CD14-positive monocyte (primary cell): ENCODE data around the gene NAA25. TPM values are rescaled to one million over a fixed set of nuclear protein-coding genes. Genes with fewer than 3 reads are reported as not detected.

Source experiments
- DNase-seq, 3 donors: peaks; one replicate each; pipeline ENCODE4 v3.0.0-alpha.2; 2011 to 2022
- H2AFZ ChIP-seq: 2 replicates; pipeline ENCODE4 v1.6.0; 2012; ENCODE audit warnings: mild to moderate bottlenecking, low read depth, low read length, inconsistent platforms; ENCODE audit not compliant: insufficient read depth, poor library complexity, severe bottlenecking
- H3K27ac ChIP-seq, 2 donors: 1 replicate in 1 of 2; 2 replicates in 1 of 2; pipeline ENCODE4 v1.5.1; 2012 to 2013; ENCODE audit warnings: low read length in 2 of 2, control low read depth in 1 of 2, inconsistent platforms in 1 of 2, low read depth in 1 of 2, mild to moderate bottlenecking in 1 of 2
- H3K27me3 ChIP-seq, 2 donors: one replicate each; pipeline versions ENCODE4 v1.6.0 to v1.6.1; 2011 to 2013; ENCODE audit warnings: low read length in 2 of 2; ENCODE audit not compliant: control insufficient read depth in 2 of 2, insufficient read depth in 2 of 2
- H3K36me3 ChIP-seq, 2 donors: replicated peaks in 1 of 2; 1 replicate in 1 of 2; 2 replicates in 1 of 2; pipeline versions ENCODE4 v1.5.1 to v1.6.1; 2012 to 2013; ENCODE audit warnings: low read length in 2 of 2, control low read depth in 1 of 2, inconsistent platforms in 1 of 2, mild to moderate bottlenecking in 1 of 2; ENCODE audit not compliant: insufficient read depth in 2 of 2, control insufficient read depth in 1 of 2
- H3K4me1 ChIP-seq, 2 donors: 1 replicate in 1 of 2; 2 replicates in 1 of 2; pipeline versions ENCODE4 v1.5.1 to v1.6.1; 2012 to 2013; ENCODE audit warnings: low read length in 2 of 2, control low read depth in 1 of 2, inconsistent platforms in 1 of 2, mild to moderate bottlenecking in 1 of 2, moderate library complexity in 1 of 2; ENCODE audit not compliant: insufficient read depth in 2 of 2, control insufficient read depth in 1 of 2
- H3K4me2 ChIP-seq: replicated peaks from 2 replicates; pipeline ENCODE3; 2012; ENCODE audit warnings: low read length, moderate library complexity, mild to moderate bottlenecking; ENCODE audit not compliant: poor library complexity, severe bottlenecking; ENCODE audit errors: extremely low read depth
- H3K4me3 ChIP-seq, 3 experiments: fragments of 200-600 bp in 1 of 3; sonication (generic) in 1 of 3; replicated peaks in 1 of 3; 1 replicate in 2 of 3; 2 replicates in 1 of 3; pipeline ENCODE4 v1.5.1; 2011 to 2013; ENCODE audit warnings: low read length in 3 of 3, mild to moderate bottlenecking in 3 of 3, control low read depth in 2 of 3, low read depth in 2 of 3, inconsistent platforms in 1 of 3, moderate library complexity in 1 of 3
- H3K79me2 ChIP-seq: 2 replicates; pipeline ENCODE4 v1.6.0; 2012; ENCODE audit warnings: mild to moderate bottlenecking, control low read depth, inconsistent platforms, low read length, moderate library complexity; ENCODE audit not compliant: insufficient read depth
- H3K9ac ChIP-seq: 2 replicates; pipeline ENCODE4 v1.6.0; 2017; ENCODE audit warnings: low read length, mild to moderate bottlenecking; ENCODE audit not compliant: insufficient read depth, poor library complexity, severe bottlenecking
- H3K9me3 ChIP-seq, 2 donors: replicated peaks in 1 of 2; 1 replicate in 1 of 2; 2 replicates in 1 of 2; pipeline versions ENCODE4 v1.5.1 to v1.6.1; 2012 to 2013; ENCODE audit warnings: low read length in 2 of 2, control low read depth in 1 of 2; ENCODE audit not compliant: control insufficient read depth in 1 of 2, insufficient read depth in 1 of 2
- H4K20me1 ChIP-seq: 2 replicates; pipeline ENCODE4 v1.6.0; 2012; ENCODE audit warnings: mild to moderate bottlenecking, low read length, control low read depth, moderate library complexity; ENCODE audit not compliant: insufficient read depth
- H3K27ac Mint-ChIP-seq, 7 donors: one replicate each; pipeline ENCODE4 v1.8.0; 2020; ENCODE audit warnings: mild to moderate bottlenecking in 7 of 7, mixed read lengths in 7 of 7, moderate library complexity in 6 of 7, inconsistent platforms in 2 of 7
- H3K27me3 Mint-ChIP-seq, 3 donors: one replicate each; pipeline ENCODE4 v1.8.0; 2021 to 2022; ENCODE audit warnings: low read depth in 3 of 3, mild to moderate bottlenecking in 3 of 3, mixed read lengths in 3 of 3, moderate library complexity in 3 of 3, inconsistent platforms in 1 of 3
- H3K36me3 Mint-ChIP-seq, 2 donors: one replicate each; pipeline ENCODE4 v1.8.0; 2020; ENCODE audit warnings: mixed read lengths in 2 of 2, inconsistent platforms in 1 of 2, mild to moderate bottlenecking in 1 of 2
- H3K4me1 Mint-ChIP-seq: one replicate; pipeline ENCODE4 v1.8.0; 2020; ENCODE audit warnings: mild to moderate bottlenecking, mixed read lengths
- H3K4me3 Mint-ChIP-seq, 2 donors: one replicate each; pipeline ENCODE4 v1.8.0; 2020; ENCODE audit warnings: mild to moderate bottlenecking in 2 of 2, mixed read lengths in 2 of 2, moderate library complexity in 1 of 2
- H3K9me3 Mint-ChIP-seq, 7 donors: one replicate each; pipeline ENCODE4 v1.8.0; 2020 to 2022; ENCODE audit warnings: mixed read lengths in 7 of 7, mild to moderate bottlenecking in 6 of 7, moderate library complexity in 6 of 7, inconsistent platforms in 2 of 7
- CTCF ChIP-seq: fragments of 200-600 bp; IDR thresholded peaks from one replicate; pipeline ENCODE4 v1.8.0; 2022; ENCODE audit warnings: antibody characterized with exemption, mild to moderate bottlenecking
- WGBS: methylation state at CpG from one replicate; pipeline ENCODE4 v1.1.5; 2013; ENCODE audit warnings: missing lambda C conversion rate; ENCODE audit not compliant: insufficient coverage; 5-methylcytosine and 5-hydroxymethylcytosine counted together
- intact Hi-C, 2 donors: fragments of 100-400 bp; cut with micrococcal nuclease; formaldehyde crosslinking; loops; one replicate each; pipeline versions ENCODE4 v1.15.0 to v1.15.1; 2023
- polyA plus RNA-seq, 3 donors: library from polyadenylated mRNA; depleted of rRNA in 1 of 3; unstranded in 2 of 3; stranded (reverse) in 1 of 3; fragments of 300-500 nt in 2 of 3; fragments of >200 nt in 1 of 3; fragmentation: Illumina TruSeq in 2 of 3; gene quantifications; 1 replicate in 2 of 3; 2 replicates in 1 of 3; pipeline ENCODE4 v1.2.3, GENCODE V29; 2012 to 2021

The NAA25 gene
- polyA plus RNA-seq, 3 donors, result 4.3 to 7.9 (median 7.3) TPM

DNA sequence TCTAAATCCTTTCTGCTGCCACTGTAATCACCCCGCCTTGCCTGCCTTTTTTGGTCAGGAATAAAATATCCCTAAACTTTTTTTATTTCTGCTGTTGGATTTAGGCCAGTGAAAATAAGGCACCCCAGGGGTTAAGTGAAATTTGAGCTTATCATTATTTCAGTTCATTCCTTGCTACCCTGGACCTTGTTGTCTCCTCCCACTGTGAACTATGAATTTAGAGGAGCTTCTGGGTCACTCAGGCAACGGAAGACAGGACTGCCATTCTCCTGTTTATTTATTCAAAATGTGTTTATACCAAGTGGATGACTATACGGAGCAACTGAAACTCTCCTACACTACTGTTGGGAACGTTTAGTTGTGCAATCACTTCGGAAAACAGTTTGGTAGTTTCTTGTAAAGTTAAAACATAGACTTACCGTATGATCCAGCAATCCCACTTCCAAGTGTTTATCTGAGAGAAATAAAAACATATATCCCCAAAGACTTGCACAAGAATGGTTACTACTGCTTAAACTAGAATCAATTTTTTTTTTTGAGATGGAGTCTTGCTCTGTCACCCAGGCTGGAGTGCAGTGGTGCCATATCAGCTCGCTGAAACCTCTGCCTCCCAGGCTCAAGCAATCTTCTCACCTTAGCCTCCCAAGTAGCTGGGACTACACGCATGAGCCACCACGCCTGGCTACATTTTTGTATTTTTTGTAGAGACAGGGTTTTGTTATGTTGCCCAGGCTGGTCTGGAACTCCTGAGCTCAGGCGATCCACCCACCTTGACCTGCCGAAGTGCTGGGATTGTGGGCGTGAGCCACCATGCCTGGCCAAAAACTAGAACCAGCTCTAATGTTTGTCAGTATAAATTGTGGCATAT lies 14.5 kb upstream of the NAA25 start:
- no peak for TF ChIP-seq CTCF
- intact Hi-C loops, result loop anchor here in 1 of 2 donors (10.0 kb wide), 1 partner anchor 262 kb away; the partner anchor contains the start of gene HECTD4
- DNase-seq, result no peak
- Mint-ChIP-seq H3K4me3 (no peak overlapping the region), H3K4me1 (peaks cover 36% of the 10 kb centered on the region), H3K27me3 (peaks cover 0 to 6% (median 0%) of the 10 kb centered on the region in 3 donors), H3K36me3 (peaks cover 0 to 3% of the 10 kb centered on the region in 2 donors), H3K9me3 (peaks cover 0 to 3% (median 0%) of the 10 kb centered on the region in 7 donors), H3K27ac (no peak overlapping the region)
- Histone ChIP-seq H3K9me3 (no peaks in the 10 kb centered on the region), H2AFZ (no peak overlapping the region), H3K27me3 (no peaks in the 10 kb centered on the region), H3K36me3 (no peaks in the 10 kb centered on the region), H4K20me1 (peaks cover 6% of the 10 kb centered on the region), H3K4me3 (no peak overlapping the region), H3K9ac (no peak overlapping the region), H3K79me2 (peaks cover 29% of the 10 kb centered on the region), H3K27ac (no peak overlapping the region), H3K4me1 (peaks cover 36 to 47% of the 10 kb centered on the region in 2 donors), H3K4me2 (no peak overlapping the region)
- 100% methylated on average over 1 of the region's 12 CpGs for WGBS

GRCh38 chr12:112121780-112122565 lies 13.4 kb upstream of the NAA25 start:
- intact Hi-C loops, result loop anchor here in 1 of 2 donors (10.0 kb wide), 1 partner anchor 263 kb away; the partner anchor contains the start of gene HECTD4
- H3K27me3 ChIP-seq, result no peaks in the 10 kb centered on the region
- no peak for TF ChIP-seq CTCF
- no peak overlapping the region for H2AFZ ChIP-seq
- no peak overlapping the region for H3K27ac ChIP-seq
- H3K4me3 ChIP-seq, result no peak overlapping the region
- peaks cover 0 to 3% (median 0%) of the 10 kb centered on the region in 7 donors for H3K9me3 Mint-ChIP-seq
- peaks cover 33 to 47% of the 10 kb centered on the region in 2 donors for H3K4me1 ChIP-seq
- H3K27me3 Mint-ChIP-seq, result peaks cover 0 to 6% (median 0%) of the 10 kb centered on the region in 3 donors
- H3K36me3 Mint-ChIP-seq, result peaks cover 0 to under 1% of the 10 kb centered on the region in 2 donors
- no peaks in the 10 kb centered on the region for H3K9me3 ChIP-seq
- H3K4me2 ChIP-seq, result no peak overlapping the region
- no peak for DNase-seq
- H3K27ac Mint-ChIP-seq, result peak overlapping the region in 1 of 7 donors; percentile 61
- H3K9ac ChIP-seq, result no peak overlapping the region
- H3K4me1 Mint-ChIP-seq, result peaks cover 33% of the 10 kb centered on the region
- H4K20me1 ChIP-seq, result peaks cover 6% of the 10 kb centered on the region
- no peak overlapping the region for H3K4me3 Mint-ChIP-seq
- H3K79me2 ChIP-seq, result peaks cover 18% of the 10 kb centered on the region
- H3K36me3 ChIP-seq, result no peaks in the 10 kb centered on the region
- WGBS, result 100% methylated on average over 4 of the region's 11 CpGs
